Epidermal melanocyte (primary cell): Measurements from ENCODE around the gene ZMYND11.
"Not testable (repeated sequence)": the region's sequence is repeated elsewhere in the genome, so short reads cannot be mapped to it uniquely, and the experiment has no call there.

Experiments
- DNase-seq: peaks from one replicate; pipeline ENCODE4 v3.0.0; 2011; ENCODE audit warnings: low spot score; ENCODE audit not compliant: insufficient read length

The ZMYND11 gene

GRCh38 chr10:132946-133898, 2.0 kb upstream of the ZMYND11 start:
- DNase-seq: peak; percentile 25

- peak; percentile 26 for DNase-seq
Observed at GRCh38 chr10:134247-135131, 766 bp upstream of the ZMYND11 start.

- DNase-seq: peak; percentile 38
Observed at GRCh38 chr10:135601-136464, 578 bp downstream of the ZMYND11 start.

GRCh38 chr10:136465-136762, 1.2 kb downstream of the ZMYND11 start:
- DNase-seq: no peak

- no peak for DNase-seq
Observed at GRCh38 chr10:137031-137430, 1.8 kb downstream of the ZMYND11 start.

- DNase-seq: no peak
Observed at GRCh38 chr10:137606-138005, 2.4 kb downstream of the ZMYND11 start.

- no peak for DNase-seq
Observed at GRCh38 chr10:142371-142770, 7.1 kb downstream of the ZMYND11 start.

- no peak for DNase-seq
Observed at GRCh38 chr10:152915-153314, 17.7 kb downstream of the ZMYND11 start.

- DNase-seq: no peak
Observed at GRCh38 chr10:154348-154747, 19.1 kb downstream of the ZMYND11 start.

- no peak for DNase-seq
Observed at GRCh38 chr10:167383-167782, 32.1 kb downstream of the ZMYND11 start.

GRCh38 chr10:173741-174140, 38.5 kb downstream of the ZMYND11 start:
- no peak for DNase-seq

- DNase-seq: no peak
Observed at GRCh38 chr10:176677-177076, 41.4 kb downstream of the ZMYND11 start.

- peak; percentile 25 for DNase-seq
Observed at GRCh38 chr10:178208-178607, 43.0 kb downstream of the ZMYND11 start.

GRCh38 chr10:178723-179122, 43.5 kb downstream of the ZMYND11 start:
- no peak for DNase-seq

GRCh38 chr10:182441-183201, 47.4 kb downstream of the ZMYND11 start:
- no peak for DNase-seq

- DNase-seq: no peak
Observed at GRCh38 chr10:184174-184573, 48.9 kb downstream of the ZMYND11 start.

GRCh38 chr10:184911-185310, 49.7 kb downstream of the ZMYND11 start:
- DNase-seq: no peak

- DNase-seq: not testable (repeated sequence)
Observed at GRCh38 chr10:185571-185970, 50.3 kb downstream of the ZMYND11 start.

- DNase-seq: no peak
Observed at GRCh38 chr10:186911-187310, 51.7 kb downstream of the ZMYND11 start.

- no peak for DNase-seq
Observed at GRCh38 chr10:188546-188945, 53.3 kb downstream of the ZMYND11 start.

- no peak for DNase-seq
Observed at GRCh38 chr10:190216-190615, 55.0 kb downstream of the ZMYND11 start.
